ENCODE data around the gene DGUOK.
"Not testable (repeated sequence)": the region's sequence is repeated elsewhere in the genome, so short reads cannot be mapped to it uniquely, and the experiment has no call there.

DGUOK gene

GRCh38 chr2:73921581-73921980, 5.1 kb upstream of the DGUOK start:
- no peak for DNase-seq (ENCODE audit: low spot score)

- no peak for DNase-seq (ENCODE audit: low spot score)
Measured at GRCh38 chr2:73922681-73923080, 4.0 kb upstream of the DGUOK start.

GRCh38 chr2:73925033-73925704, 1.5 kb upstream of the DGUOK start:
- DNase-seq (ENCODE audit: low spot score) = peak; percentile 46

DNA sequence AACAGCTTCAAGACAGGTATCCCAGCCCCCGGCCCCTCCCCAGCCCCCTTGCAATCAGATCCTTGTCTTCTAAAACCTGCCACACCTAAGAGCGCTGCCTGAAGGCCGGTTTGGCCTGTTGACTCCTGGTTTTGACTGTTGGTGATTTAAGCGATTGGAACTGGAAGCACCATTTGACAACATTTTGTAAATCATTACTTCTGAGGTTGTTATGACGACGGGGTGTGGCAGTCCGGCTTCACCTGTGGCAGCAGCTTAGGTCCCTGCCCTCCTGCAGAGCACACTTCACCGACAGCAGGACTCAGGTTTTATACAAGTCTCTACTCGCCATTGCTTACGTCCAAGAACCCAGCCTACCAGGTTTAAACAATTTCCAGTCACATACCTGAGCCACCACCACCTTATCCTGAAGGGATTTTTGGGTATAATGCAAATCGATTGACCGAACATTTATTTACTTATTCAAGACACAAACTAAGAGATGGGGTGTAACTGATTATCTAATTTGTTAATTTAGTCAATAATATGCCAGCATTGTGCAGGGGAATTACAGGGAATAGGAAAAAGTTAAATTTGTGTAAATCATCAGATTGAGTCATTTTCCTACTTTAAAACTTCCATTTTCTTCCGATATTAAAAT, 707 bp upstream of the DGUOK start:
- DNase-seq (ENCODE audit: low spot score) = no peak

GRCh38 chr2:73927344-73927743, 664 bp downstream of the DGUOK start:
- DNase-seq (ENCODE audit: low spot score) = no peak

GRCh38 chr2:73928963-73929347, 2.3 kb downstream of the DGUOK start:
- DNase-seq (ENCODE audit: low spot score) = no peak

- DNase-seq (ENCODE audit: low spot score) = no peak
Measured at GRCh38 chr2:73930386-73930785, 3.7 kb downstream of the DGUOK start.

DNA sequence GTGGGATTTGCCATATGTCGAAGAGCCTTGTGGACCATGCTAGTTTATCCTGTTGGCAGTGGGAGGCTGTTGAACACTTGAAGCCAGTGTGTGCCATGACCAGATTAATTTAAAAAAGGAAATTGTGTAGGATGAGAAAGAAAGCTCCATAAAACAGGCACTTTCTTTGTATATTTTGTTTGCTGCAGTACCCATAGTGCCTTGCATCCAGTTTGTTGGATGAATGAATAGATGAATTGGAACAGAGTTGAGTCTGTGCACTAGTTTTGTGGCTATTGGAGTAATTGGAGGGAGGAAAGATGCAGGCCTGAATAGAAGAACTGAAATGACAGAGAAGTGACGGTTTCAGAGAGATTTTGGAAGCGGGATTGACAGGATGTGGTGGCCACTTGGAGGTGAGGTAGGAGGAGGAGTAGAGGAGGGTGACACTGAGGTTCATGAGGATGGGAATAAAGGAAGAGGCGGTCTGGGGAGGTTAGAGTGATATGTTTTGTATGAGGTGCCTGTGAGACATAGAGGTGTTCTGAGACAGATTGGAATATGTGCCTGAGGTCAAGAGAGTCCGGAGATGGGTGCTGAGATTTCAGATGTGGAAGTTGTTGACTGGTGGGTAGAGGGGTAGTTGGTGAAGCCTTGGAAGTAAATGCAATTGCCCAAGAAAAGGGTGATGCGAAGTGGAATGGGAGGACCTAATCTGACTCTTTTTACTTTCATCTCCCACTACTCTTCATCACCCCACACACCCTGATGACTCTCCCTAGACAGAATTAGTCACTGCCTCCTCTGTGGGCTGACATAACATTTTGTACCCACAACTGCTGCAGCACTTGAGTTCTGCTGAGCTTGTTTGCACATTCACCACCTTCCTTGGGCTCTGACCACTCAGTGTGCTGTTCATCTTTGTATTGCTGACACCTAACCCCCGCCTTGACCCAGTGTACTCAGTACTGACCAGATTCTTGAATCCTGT, 5.1 kb downstream of the DGUOK start:
- DNase-seq (ENCODE audit: low spot score) = no peak

DNA sequence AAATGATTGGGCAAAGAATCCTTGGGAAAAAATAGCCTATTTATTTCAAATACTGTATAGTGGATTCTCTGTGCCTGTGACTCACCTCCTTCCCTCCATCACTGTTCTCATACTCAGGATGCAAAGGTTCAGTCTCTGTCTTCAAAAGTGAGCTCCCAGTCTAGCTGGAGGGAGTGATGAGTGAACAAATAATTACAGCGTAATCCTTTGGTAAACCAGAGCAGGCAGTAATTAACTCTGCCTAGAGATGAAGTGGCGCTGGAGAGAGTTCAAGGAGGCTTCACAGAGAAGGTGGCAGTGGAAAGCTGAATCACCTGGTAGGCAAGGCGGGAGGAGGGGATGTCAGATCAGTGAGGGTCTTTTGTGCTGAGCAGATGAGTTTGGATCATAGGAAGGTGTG, 6.5 kb downstream of the DGUOK start:
- DNase-seq (ENCODE audit: low spot score) = no peak

DNA sequence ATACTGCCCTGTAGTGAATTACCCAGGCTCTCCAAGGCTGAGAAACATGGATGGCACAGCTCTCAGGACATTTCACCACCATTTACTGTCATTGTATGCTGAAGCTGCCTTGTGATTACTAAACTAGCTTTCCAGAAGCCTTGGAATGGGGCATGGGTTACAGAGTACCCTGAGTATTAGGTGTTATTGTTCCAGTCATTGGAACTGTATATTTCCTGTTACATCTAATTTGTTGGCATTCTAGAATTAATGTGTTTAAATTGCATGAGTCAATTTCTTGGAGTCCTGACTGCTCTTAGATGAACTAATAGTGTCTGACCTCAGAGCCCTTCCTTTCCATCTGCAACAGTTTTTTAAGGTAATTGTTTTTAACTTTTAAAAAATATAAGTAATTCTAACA, 9.0 kb downstream of the DGUOK start:
- no peak for DNase-seq (ENCODE audit: low spot score)

- no peak for DNase-seq (ENCODE audit: low spot score)
Measured at GRCh38 chr2:73937103-73937885, 10.6 kb downstream of the DGUOK start.

GRCh38 chr2:73937899-73938298, 11.2 kb downstream of the DGUOK start:
- no peak for DNase-seq (ENCODE audit: low spot score)

DNA sequence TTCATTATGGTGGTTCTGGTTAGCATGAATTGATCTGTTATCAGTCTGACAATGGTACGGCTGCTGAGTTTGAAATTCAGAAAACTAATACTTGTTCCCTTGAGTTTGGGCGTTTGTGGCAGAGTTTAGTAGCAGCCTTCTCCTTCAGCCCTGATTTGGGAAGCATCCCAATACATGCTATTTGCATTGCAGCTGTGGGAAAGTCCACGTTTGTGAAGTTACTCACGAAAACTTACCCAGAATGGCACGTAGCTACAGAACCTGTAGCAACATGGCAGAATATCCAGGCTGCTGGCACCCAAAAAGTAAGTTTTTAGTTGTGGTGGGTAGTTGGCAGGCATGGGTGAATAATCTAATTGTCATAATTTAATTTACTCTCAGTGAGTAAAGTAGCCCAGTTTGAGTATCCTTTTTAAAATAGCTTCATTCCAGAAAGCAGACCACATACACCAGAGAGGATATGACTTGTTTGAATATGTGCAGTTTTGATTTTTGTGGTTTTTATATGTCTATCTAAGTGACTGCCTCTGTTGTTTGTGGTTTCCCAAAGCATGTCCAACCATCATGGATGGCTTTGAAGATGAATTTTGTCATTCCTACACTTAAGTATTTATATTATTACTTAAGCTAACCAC, 12.2 kb downstream of the DGUOK start:
- no peak for DNase-seq (ENCODE audit: low spot score)

DNA sequence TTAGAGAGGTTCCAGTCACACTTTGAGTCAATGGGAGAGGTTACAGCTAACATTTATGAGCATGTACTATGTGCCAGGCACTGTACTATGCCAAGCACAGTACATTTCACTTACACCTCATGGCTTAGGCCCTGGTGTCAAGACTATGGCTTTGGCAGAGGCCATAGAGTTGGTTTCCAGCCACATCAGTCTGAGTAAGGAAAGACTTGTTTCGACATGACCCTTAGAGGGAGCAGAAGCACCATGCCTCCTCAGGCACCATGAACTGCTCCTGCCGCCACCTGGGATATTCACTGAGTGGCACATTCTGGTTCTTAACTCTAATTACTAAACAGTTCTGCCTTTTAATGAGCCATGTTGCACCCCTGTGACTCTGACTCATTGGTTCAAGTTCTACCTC, 12.7 kb downstream of the DGUOK start:
- no peak for DNase-seq (ENCODE audit: low spot score)

DNA sequence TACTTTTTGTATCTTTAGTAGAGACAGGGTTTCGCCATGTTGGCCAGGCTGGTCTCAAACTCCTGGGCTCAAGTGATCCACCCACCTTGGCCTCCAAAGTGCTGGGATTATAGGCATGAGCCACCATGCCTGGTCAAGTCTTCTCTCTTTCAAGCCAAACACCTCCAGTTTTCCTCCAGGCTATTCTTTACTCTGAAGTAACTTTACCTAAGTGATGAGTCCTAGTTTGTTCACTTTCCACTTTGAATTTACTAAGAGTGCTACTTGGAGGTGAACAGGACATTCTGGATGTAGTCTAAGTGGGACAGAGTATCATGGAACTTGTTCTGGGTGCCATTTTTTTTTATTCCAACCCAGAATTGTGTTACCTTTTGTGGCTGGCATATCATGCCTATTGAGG, 13.4 kb downstream of the DGUOK start:
- DNase-seq (ENCODE audit: low spot score) = not testable (repeated sequence)

- no peak for DNase-seq (ENCODE audit: low spot score)
Measured at GRCh38 chr2:73942664-73943063, 16.0 kb downstream of the DGUOK start.

DNA sequence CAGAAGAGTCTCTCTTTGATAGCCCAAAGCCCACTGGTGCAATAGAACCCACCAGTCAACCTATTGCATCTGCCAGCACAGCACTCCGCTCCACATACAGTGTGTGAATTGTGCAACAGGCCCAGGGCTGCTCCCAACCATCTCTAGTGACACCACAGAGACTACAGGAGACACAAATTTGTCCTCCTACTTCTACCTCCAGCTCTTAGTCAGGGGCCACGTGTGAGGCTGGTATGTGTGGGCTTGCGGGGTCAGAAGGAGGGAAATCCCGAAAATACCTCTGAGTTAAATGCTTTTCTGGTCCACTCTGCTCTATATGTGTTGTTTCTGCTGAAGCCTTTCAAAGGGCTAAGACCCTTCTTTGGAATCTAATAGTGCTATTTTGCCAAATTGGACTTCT, 18.0 kb downstream of the DGUOK start:
- DNase-seq (ENCODE audit: low spot score) = no peak

DNA sequence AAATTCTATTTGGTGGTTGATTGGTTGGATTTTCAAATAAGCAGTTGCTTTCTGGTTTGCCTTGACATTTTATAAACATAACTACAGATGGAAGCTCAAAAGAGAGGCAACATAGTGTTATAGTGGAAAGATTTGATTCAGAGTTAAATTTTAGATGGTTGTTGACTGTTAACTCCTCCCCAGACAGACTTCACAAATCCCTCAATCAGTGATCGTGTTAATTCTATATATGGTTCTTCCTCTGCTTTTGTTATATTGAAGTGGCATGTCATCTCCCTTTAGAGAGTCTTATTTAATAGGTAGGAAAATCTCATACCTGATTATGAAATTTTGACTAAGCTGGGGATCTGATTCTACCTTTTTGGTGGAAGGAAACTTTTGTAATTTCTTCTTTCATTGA, 19.5 kb downstream of the DGUOK start:
- DNase-seq (ENCODE audit: low spot score) = no peak

- DNase-seq (ENCODE audit: low spot score) = no peak
Measured at GRCh38 chr2:73946666-73947065, 20.0 kb downstream of the DGUOK start.

DNA sequence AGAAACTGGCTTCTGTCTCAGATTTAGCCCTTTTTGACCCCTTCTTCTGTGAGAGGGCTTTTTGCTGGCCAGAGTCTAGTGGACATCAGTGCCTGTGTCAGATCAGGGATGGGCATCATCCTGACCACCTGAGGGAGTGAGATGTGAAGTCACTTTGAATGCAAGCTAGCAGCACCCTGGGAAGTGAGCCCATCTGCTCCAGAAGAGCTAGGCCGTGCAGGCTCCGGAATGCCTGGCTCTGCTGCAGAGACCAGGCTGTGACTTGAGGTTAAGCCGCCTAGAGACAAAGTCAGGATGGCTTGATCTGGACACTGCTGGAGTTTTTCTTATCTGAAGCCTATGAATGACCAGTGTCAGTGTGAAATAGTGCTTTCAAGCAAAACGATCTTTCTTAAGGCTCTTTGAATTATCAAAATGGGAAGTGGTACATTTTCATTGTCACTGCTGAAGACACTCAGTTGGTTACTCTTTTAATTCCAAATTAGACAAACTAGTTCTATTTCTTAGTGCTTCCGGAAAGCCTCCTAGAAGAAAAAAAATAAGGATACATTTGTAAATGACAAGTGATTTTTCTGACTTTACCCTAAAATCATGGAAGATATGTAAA, 20.8 kb downstream of the DGUOK start:
- DNase-seq (ENCODE audit: low spot score) = no peak

GRCh38 chr2:73949802-73950201, 23.1 kb downstream of the DGUOK start:
- DNase-seq (ENCODE audit: low spot score) = no peak

All from NAMALWA (cell line).